ENCODE measurements around the gene SPINK2.

The SPINK2 gene

GRCh38 chr4:56799824-56800756 lies 21.4 kb downstream of the SPINK2 start:
- peak; percentile 89 for DNase-seq (ENCODE audit: low spot score)

DNA sequence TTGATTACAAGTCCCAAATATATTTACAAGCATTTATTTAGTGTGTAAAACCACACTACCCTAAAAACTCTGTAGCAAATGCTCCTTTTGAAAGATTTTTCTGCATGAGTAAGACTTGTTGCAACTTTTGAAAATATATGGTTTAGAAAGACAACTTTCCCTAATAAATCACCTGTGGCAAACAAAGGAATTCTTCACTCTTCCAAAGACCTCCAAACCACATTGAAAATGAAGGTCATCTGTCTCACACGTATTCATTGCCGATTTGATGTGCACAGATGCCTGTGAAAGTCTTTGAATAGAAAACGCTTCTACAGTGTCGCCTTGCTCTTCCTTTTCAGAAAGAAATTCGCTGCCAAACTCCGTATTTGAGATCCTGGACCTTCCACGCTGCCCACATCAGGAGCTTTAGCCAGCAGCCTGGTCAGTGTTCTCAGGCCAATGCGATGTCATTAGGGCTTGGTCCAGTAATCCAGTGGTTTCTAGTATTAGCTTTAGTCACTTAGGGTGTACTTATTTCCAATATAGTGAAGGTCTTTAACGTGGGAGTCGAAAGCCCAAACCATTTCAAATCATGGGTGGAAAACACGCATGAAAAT lies 22.2 kb downstream of the SPINK2 start:
- DNase-seq (ENCODE audit: low spot score) = no peak

DNA sequence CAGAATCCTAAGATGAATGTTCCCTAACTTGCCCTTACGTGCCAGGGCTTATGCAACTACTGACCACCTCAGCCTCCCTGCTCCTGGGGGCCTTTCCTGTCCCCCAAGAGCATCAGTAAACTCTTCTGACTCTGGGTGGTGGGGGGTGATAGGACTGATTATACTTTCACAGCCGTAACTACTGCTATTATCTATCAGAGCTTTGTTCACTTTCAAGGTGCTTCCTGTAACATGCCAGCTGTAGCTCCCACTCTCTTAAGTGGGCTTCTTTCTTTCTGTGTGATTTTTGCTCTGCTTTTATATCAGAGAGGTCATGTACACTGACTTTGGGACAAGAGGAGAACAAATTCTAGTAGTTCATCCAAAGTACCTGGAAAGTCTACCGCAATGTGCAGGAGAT lies 25.3 kb downstream of the SPINK2 start:
- DNase-seq (ENCODE audit: low spot score) = no peak

DNA sequence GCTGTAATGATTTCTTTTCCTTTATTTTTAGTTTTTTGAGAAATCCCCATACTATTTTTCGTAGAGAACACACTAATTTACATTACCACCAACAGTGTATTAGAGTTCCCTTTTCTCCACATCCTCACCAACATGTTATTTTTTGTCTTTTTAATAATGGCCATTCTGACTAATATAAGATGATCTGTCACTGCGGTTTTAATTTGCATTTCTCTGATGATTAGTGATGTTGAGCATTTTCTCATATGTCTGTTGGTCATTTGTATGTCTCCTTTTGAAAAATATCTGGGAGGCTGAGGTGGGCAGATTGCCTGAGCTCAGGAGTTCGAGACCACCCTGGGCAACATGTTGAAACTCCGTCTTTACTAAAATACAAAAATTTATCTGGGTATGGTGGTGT lies 30.2 kb downstream of the SPINK2 start:
- no peak for DNase-seq (ENCODE audit: low spot score)

- no peak for DNase-seq (ENCODE audit: low spot score)
These were observed 30.8 kb downstream of the SPINK2 start for GRCh38 chr4:56790691-56791091.

GRCh38 chr4:56788081-56788480 lies 33.4 kb downstream of the SPINK2 start:
- DNase-seq (ENCODE audit: low spot score) = no peak

- DNase-seq (ENCODE audit: low spot score) = no peak
These were observed 34.1 kb downstream of the SPINK2 start for GRCh38 chr4:56787380-56787779.

DNA sequence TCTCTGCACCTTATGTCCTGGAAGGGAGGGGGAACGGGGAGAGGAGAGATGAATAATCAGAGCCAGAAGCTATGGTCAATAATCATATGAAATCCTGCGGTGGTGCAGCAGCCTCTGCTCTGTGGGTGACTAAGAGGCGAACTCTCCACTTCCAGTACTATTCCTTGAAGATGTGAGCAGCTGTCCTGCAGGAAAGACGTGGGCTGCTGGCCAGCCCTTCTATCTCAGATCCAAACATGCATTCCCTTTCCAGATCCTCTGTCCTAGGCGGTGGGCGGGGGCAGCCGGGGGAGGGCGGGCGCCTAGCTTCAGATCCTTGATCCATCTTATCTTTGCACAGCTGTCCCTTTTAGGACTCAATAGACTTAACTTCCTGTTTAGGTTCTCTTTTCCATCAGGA lies 34.5 kb downstream of the SPINK2 start:
- DNase-seq (ENCODE audit: low spot score) = no peak

GRCh38 chr4:56783986-56784385 lies 37.5 kb downstream of the SPINK2 start:
- DNase-seq (ENCODE audit: low spot score) = no peak

GRCh38 chr4:56782019-56782418 lies 39.5 kb downstream of the SPINK2 start:
- no peak for DNase-seq (ENCODE audit: low spot score)

GRCh38 chr4:56773346-56773745 lies 48.2 kb downstream of the SPINK2 start:
- no peak for DNase-seq (ENCODE audit: low spot score)

DNA sequence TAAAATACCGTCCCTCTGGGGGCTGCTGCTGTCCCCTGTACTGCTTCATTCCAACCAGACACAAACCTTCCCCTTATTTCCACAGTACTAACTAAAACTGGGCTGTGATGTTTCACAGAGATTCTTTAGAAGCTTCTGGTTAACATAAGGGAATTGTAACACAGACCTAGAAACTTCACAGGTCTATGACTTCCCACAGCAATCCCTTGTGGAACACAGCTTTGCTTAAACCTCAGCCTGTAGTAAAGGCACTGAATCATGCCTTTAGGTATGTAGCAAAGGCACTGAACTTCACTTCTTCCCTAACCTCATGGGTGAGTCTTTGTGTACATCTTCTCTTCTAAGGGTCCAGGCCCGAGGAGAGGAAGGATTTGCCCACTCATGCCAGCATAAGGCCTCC lies 49.4 kb downstream of the SPINK2 start:
- no peak for DNase-seq (ENCODE audit: low spot score)

- DNase-seq (ENCODE audit: low spot score) = no peak
These were observed 52.7 kb downstream of the SPINK2 start for GRCh38 chr4:56768763-56769162.

DNA sequence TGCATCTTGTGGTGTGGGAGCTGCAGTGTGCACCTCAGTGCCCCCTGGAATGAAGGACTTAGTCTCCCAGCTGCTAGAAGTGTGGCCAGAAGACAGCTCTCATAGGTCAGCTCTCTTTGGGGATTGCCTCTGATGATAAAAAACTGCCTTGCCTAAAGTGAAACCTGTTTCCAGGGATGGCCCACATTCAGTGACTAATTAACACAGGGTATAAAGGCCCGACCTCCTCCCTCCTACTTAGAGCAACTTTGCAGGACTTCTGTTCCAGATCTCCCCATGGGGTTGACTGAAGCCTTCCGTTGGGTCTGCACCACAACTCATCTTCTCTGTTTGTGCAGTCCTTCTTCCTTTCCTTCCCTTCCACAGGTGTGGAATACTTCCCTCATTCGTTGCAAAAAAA lies 53.2 kb downstream of the SPINK2 start:
- no peak for DNase-seq (ENCODE audit: low spot score)

DNA sequence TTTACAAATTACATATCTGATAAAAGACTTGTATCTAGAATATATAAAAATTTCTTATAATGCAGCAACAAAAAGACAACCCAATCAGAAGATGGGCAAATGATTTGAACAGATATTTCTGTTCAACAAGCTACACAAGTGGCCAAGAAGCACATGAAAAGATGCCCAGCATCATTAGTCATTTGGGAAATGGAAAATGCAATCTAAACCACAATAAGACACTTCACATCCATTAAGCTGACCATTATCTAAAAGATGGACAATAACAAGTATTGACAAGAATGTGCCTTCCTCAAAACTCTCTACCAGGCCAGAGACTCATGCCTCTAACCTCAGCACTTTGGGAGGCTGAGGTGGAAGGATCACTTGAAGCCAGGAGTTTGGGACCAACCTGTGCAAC lies 53.9 kb downstream of the SPINK2 start:
- no peak for DNase-seq (ENCODE audit: low spot score)

DNA sequence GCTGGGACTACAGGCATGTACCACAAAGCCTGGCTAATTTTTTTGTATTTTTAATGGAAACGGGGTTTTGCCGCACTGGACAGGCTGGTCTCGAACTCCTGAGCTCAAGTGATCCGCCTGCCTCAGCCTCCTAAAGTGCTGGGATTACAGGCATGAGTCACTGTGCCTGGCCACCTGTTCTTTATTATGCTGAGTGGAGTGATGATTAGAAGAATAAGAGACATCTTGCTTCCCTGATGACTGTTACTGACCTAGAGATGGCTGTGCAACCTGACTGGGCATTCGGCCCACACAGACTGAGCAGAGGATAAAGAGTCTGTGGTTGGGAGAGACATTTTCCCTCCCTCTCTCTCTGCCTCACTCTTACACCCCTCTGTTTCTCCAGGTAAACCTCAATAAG lies 56.7 kb downstream of the SPINK2 start:
- no peak for DNase-seq (ENCODE audit: low spot score)

DNA sequence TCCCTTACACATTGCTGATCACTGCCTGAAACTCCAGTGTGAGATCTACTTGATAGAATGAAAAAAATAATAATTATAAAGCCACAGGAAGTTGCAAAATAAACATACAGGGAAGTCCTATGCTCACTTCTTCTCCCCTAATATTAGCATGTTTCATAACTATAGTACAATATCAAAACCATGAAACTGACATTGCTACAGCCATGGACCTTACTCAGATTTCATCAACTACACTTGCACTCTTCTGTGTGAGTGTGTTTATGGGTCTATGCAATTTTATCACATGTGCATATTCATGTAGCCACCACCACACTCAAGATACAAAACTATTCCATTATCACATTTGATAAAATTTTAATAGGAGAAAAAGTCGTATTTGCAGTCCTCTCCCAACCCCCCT lies 57.3 kb downstream of the SPINK2 start:
- no peak for DNase-seq (ENCODE audit: low spot score)

DNA sequence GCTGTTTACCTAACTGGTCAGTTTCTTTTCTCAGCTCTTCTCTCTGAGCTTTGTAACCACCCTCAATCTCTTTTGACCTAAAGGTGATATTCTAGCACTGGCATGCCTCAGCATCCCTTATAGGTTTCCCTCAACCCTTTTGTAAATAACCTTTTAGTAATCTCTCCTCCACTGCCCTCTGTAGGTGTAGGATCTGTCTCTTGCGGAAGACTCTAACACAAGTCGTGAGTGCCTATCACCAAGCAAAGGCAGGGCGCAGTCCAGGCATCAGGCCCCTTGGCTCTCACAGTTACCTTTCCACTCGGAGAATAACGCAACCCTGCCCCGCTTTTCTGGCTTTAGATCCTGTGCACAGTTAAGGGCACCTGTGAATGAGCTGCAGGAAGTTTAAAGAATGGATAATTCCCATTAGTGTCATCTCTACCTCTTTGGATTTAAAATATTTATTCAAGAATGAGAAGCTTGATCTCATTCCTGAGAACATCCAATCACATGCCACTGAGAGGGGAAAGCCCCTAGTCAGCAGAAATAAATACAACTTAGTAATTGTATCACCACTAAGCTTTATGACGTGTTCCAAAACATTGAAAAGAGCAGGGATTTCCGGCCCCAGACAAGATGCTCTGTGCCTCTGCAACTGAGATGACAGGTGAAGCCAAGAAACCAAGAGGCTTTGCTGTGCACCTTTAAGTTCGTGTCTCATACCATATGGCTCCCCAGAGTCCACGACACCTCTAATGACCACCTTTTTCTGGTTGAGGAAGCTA lies 58.8 kb downstream of the SPINK2 start:
- peak; percentile 35 for DNase-seq (ENCODE audit: low spot score)

- DNase-seq (ENCODE audit: low spot score) = no peak
These were observed 61.3 kb downstream of the SPINK2 start for GRCh38 chr4:56760183-56760582.
